GM18502 (cell line): ENCODE results near the gene PSAP.

Source experiments
- ATAC-seq: cut with Tn5 transposase; IDR thresholded peaks from one replicate; pipeline ENCODE4 v1.9.1; 2021; ENCODE audit warnings: mild to moderate bottlenecking; ENCODE audit not compliant: unreplicated experiment, poor library complexity

The PSAP gene

GRCh38 chr10:71771821-71772617, 79.0 kb downstream of the PSAP start:
- no peak for ATAC-seq

GRCh38 chr10:71771204-71771603, 79.8 kb downstream of the PSAP start:
- ATAC-seq, result no peak

- ATAC-seq, result no peak
Observed at GRCh38 chr10:71770789-71771188, 80.3 kb downstream of the PSAP start.

- ATAC-seq, result no peak
Observed at GRCh38 chr10:71770255-71770654, 80.8 kb downstream of the PSAP start.

GRCh38 chr10:71769279-71769823, 81.7 kb downstream of the PSAP start:
- ATAC-seq, result peak; percentile 13

DNA sequence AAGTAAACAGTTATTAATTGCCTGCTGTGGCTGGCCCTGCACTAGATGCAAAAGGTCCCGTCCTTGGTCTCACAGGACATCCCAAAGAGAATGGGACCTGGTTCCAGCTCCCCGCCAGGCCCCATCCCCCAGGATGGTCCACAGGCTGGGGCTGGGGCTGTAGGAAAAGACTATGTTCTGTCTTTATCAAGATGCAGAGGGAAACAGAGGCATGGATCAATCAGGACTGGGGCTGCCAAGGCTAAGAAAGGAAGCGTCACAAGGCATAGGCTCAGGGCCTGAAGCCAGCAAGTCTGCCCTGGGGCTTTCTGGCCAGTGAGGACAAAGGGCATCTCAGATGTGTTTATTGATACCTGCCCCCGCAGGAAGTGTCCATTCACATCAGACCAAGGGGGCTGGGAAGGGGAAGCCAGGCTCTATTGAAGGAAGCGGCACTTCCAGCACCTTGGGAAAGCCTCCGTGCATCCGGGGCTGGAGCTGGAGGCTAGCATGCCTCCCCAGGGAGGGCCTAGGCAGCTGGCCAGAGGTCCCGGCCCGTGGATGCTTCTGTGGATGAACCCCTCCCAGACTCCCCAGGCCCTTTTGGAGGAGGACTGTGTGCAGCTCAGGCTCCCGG, 83.5 kb downstream of the PSAP start:
- ATAC-seq, result no peak

GRCh38 chr10:71766717-71767419, 84.2 kb downstream of the PSAP start:
- no peak for ATAC-seq
